Vagina (tissue), 2 donors: ENCODE data around the gene BPIFB4.

ENCODE experiments used
- CTCF ChIP-seq, 3 experiments: fragments of 450-650 bp in 2 of 3; fragments of 200-600 bp in 1 of 3; sonication (generic) in 1 of 3; IDR thresholded peaks; one replicate each; pipeline ENCODE4 v1.5.1; 2017 to 2019; ENCODE audit warnings: antibody characterized with exemption in 3 of 3, mild to moderate bottlenecking in 2 of 3, moderate library complexity in 2 of 3
- POLR2A ChIP-seq, 2 donors: fragments of 450-650 bp; IDR thresholded peaks; one replicate each; pipeline ENCODE4 v1.6.1; 2017; ENCODE audit warnings: antibody characterized with exemption in 2 of 2, mild to moderate bottlenecking in 2 of 2, moderate library complexity in 2 of 2
- POLR2AphosphoS5 ChIP-seq, 2 donors: sonication (generic); formaldehyde crosslinking; IDR thresholded peaks; one replicate each; pipeline ENCODE4 v1.9.0; 2017; ENCODE audit warnings: antibody characterized with exemption in 2 of 2, mild to moderate bottlenecking in 2 of 2, low read depth in 1 of 2; ENCODE audit not compliant: insufficient read depth in 1 of 2

- TF ChIP-seq CTCF (IDR thresholded peaks at IDR 0.05) (no peak), POLR2A (IDR thresholded peaks at IDR 0.05) (no peak), POLR2AphosphoS5 (IDR thresholded peaks at IDR 0.05; ENCODE audit: insufficient read depth in 1 of 2, low read depth in 1 of 2) (no peak)
Measured at GRCh38 chr20:33097001-33097400, 17.6 kb downstream of the BPIFB4 start.
